ENCODE data around the gene MAP3K19. TPM values are rescaled to one million over a fixed set of nuclear protein-coding genes. Genes with fewer than 3 reads are reported as not detected.

Gene MAP3K19
- total RNA-seq, 4 donors from 2014 or later, result not detected

- no peak for TF ChIP-seq CTCF (IDR thresholded peaks at IDR 0.05; ENCODE audit: low read depth)
Measured at GRCh38 chr2:135091681-135092080, 44.4 kb upstream of the MAP3K19 start.

- TF ChIP-seq CTCF (IDR thresholded peaks at IDR 0.05; ENCODE audit: low read depth), result no peak
Measured at GRCh38 chr2:135086222-135086621, 39.0 kb upstream of the MAP3K19 start.

GRCh38 chr2:135078417-135078816 lies 31.2 kb upstream of the MAP3K19 start:
- no peak for TF ChIP-seq CTCF (IDR thresholded peaks at IDR 0.05; ENCODE audit: low read depth)

GRCh38 chr2:135076556-135076955 lies 29.3 kb upstream of the MAP3K19 start:
- TF ChIP-seq CTCF (IDR thresholded peaks at IDR 0.05; ENCODE audit: low read depth), result no peak

GRCh38 chr2:135074216-135074615 lies 27.0 kb upstream of the MAP3K19 start:
- TF ChIP-seq CTCF (IDR thresholded peaks at IDR 0.05; ENCODE audit: low read depth), result no peak

GRCh38 chr2:135072125-135072997 lies 25.1 kb upstream of the MAP3K19 start:
- TF ChIP-seq CTCF (IDR thresholded peaks at IDR 0.05; ENCODE audit: low read depth), result no peak

- TF ChIP-seq CTCF (IDR thresholded peaks at IDR 0.05; ENCODE audit: low read depth), result no peak
Measured at GRCh38 chr2:135066710-135067109, 19.5 kb upstream of the MAP3K19 start.

All from subcutaneous adipose tissue (tissue), 4 donors.